GM12892 (cell line): ENCODE results near the gene DLK2.

ENCODE experiments used
- POLR2A ChIP-seq: IDR thresholded peaks from 2 replicates; pipeline ENCODE4 v1.6.1; 2011; ENCODE audit warnings: low read depth, low read length, control low read depth
- POLR2AphosphoS5 ChIP-seq: IDR thresholded peaks from 2 replicates; pipeline ENCODE4 v1.6.1; 2011; ENCODE audit warnings: low read depth, low read length, control low read depth

DNA sequence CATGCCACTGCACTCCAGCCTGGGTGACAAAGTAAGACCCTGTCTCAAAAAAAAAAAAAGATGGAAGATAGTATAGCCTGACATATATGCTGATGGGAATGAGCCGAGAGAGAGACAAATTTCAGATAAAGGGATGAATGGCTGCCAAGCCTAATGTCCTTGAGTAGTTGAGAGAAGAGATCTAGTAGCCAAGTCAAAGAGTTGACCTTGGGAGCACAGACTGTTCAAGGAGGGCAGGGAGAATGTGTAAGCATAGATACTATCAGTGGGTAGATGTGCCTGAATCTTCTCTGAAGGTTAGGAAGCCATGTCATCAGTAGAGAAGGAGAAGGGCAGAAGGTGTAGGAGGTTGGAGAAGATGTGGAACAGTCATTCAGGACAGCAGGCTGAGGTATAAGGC lies 48.1 kb downstream of the DLK2 start:
- TF ChIP-seq POLR2A (no peak), POLR2AphosphoS5 (no peak)
